ENCODE measurements around the gene RUNX1. TPM values are rescaled to one million over a fixed set of nuclear protein-coding genes. Genes with fewer than 3 reads are reported as not detected.

RUNX1 gene
- total RNA-seq, 4 donors from 2014 or later = 2.9 to 18.7 (median 7.7) TPM

- Histone ChIP-seq H3K4me3 (replicated peaks in 1 of 3) (no peak overlapping the region), H3K27me3 (no peaks in the 10 kb centered on the region), H3K4me1 (no peaks in the 10 kb centered on the region), H3K9me3 (no peaks in the 10 kb centered on the region), H3K27ac (no peak overlapping the region), H3K36me3 (no peaks in the 10 kb centered on the region)
- no peak for TF ChIP-seq POLR2A (IDR thresholded peaks at IDR 0.05)
- TF ChIP-seq, protein P1, sequence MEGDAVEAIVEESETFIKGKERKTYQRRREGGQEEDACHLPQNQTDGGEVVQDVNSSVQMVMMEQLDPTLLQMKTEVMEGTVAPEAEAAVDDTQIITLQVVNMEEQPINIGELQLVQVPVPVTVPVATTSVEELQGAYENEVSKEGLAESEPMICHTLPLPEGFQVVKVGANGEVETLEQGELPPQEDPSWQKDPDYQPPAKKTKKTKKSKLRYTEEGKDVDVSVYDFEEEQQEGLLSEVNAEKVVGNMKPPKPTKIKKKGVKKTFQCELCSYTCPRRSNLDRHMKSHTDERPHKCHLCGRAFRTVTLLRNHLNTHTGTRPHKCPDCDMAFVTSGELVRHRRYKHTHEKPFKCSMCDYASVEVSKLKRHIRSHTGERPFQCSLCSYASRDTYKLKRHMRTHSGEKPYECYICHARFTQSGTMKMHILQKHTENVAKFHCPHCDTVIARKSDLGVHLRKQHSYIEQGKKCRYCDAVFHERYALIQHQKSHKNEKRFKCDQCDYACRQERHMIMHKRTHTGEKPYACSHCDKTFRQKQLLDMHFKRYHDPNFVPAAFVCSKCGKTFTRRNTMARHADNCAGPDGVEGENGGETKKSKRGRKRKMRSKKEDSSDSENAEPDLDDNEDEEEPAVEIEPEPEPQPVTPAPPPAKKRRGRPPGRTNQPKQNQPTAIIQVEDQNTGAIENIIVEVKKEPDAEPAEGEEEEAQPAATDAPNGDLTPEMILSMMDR (IDR thresholded peaks at IDR 0.05) = no peak
- DNase-seq = no peak
- WGBS, 2 donors = 82 to 89% methylated on average over 5 of the region's 5 CpGs
- intact Hi-C loops (cut with DNase I) = no loop called here
Measured at GRCh38 chr21:35002879-35003722, 46.0 kb downstream of the RUNX1 start.

GRCh38 chr21:34999397-34999941 lies 49.6 kb downstream of the RUNX1 start:
- no peak for TF ChIP-seq POLR2A (IDR thresholded peaks at IDR 0.05)
- TF ChIP-seq, protein P1 (IDR thresholded peaks at IDR 0.05) = no peak
- no peak overlapping the region for H3K27ac ChIP-seq
- no peaks in the 10 kb centered on the region for H3K27me3 ChIP-seq
- H3K36me3 ChIP-seq = no peaks in the 10 kb centered on the region
- DNase-seq = no peak
- no peaks in the 10 kb centered on the region for H3K4me1 ChIP-seq
- H3K4me3 ChIP-seq (replicated peaks in 1 of 3) = no peak overlapping the region
- 87 to 92% methylated on average over 10 of the region's 10 CpGs for WGBS, 2 donors
- no peaks in the 10 kb centered on the region for H3K9me3 ChIP-seq
- intact Hi-C loops (cut with DNase I) = no loop called here

GRCh38 chr21:34998176-34998575 lies 50.9 kb downstream of the RUNX1 start:
- intact Hi-C loops (cut with DNase I) = no loop called here
- H3K4me1 ChIP-seq = no peaks in the 10 kb centered on the region
- TF ChIP-seq, protein P1 (IDR thresholded peaks at IDR 0.05) = no peak
- TF ChIP-seq POLR2A (IDR thresholded peaks at IDR 0.05) = no peak
- H3K4me3 ChIP-seq (replicated peaks in 1 of 3) = no peak overlapping the region
- no peak overlapping the region for H3K27ac ChIP-seq
- no peaks in the 10 kb centered on the region for H3K9me3 ChIP-seq
- no peak for DNase-seq
- H3K36me3 ChIP-seq = no peaks in the 10 kb centered on the region
- WGBS, 2 donors = 73 to 76% methylated on average over 5 of the region's 5 CpGs
- no peaks in the 10 kb centered on the region for H3K27me3 ChIP-seq

- H3K27ac ChIP-seq = no peak overlapping the region
- TF ChIP-seq, protein P1 (IDR thresholded peaks at IDR 0.05) = no peak
- TF ChIP-seq POLR2A (IDR thresholded peaks at IDR 0.05) = no peak
Measured at GRCh38 chr21:34997294-34997693, 51.8 kb downstream of the RUNX1 start.

More at GRCh38 chr21:34997294-34997693, 51.8 kb downstream of the RUNX1 start:
- H3K9me3 ChIP-seq = no peaks in the 10 kb centered on the region
- no peaks in the 10 kb centered on the region for H3K4me1 ChIP-seq
- no peak overlapping the region for H3K4me3 ChIP-seq (replicated peaks in 1 of 3)
- H3K36me3 ChIP-seq = no peaks in the 10 kb centered on the region
- intact Hi-C loops (cut with DNase I) = no loop called here
- no peaks in the 10 kb centered on the region for H3K27me3 ChIP-seq
- 49 to 61% methylated on average over 4 of the region's 4 CpGs for WGBS, 2 donors
- DNase-seq = no peak
